ENCODE measurements around the gene MMP20.

MMP20 gene

GRCh38 chr11:102553835-102554282, 71.3 kb downstream of the MMP20 start:
- DNase-seq (ENCODE audit: low read depth, low spot score): no peak

- no peak for DNase-seq (ENCODE audit: low read depth, low spot score)
Observed at GRCh38 chr11:102552447-102553194, 72.5 kb downstream of the MMP20 start.

- no peak for DNase-seq (ENCODE audit: low read depth, low spot score)
Observed at GRCh38 chr11:102552020-102552419, 73.1 kb downstream of the MMP20 start.

GRCh38 chr11:102551169-102551781, 73.9 kb downstream of the MMP20 start:
- no peak for DNase-seq (ENCODE audit: low read depth, low spot score)

- no peak for DNase-seq (ENCODE audit: low read depth, low spot score)
Observed at GRCh38 chr11:102546923-102547471, 78.1 kb downstream of the MMP20 start.

- DNase-seq (ENCODE audit: low read depth, low spot score): no peak
Observed at GRCh38 chr11:102546427-102546826, 78.7 kb downstream of the MMP20 start.

- DNase-seq (ENCODE audit: low read depth, low spot score): no peak
Observed at GRCh38 chr11:102545701-102546100, 79.4 kb downstream of the MMP20 start.

- DNase-seq (ENCODE audit: low read depth, low spot score): no peak
Observed at GRCh38 chr11:102544594-102544993, 80.5 kb downstream of the MMP20 start.

- DNase-seq (ENCODE audit: low read depth, low spot score): no peak
Observed at GRCh38 chr11:102539567-102539966, 85.6 kb downstream of the MMP20 start.

- no peak for DNase-seq (ENCODE audit: low read depth, low spot score)
Observed at GRCh38 chr11:102538932-102539331, 86.2 kb downstream of the MMP20 start.

GRCh38 chr11:102534261-102534872, 90.8 kb downstream of the MMP20 start:
- no peak for DNase-seq (ENCODE audit: low read depth, low spot score)

GRCh38 chr11:102530558-102530957, 94.6 kb downstream of the MMP20 start, which contains the start of gene MMP7:
Gene MMP7 (minus strand): TSS chr11:102530747. CDS start chr11:102530700, 47 bp downstream.
- DNase-seq (ENCODE audit: low read depth, low spot score): no peak

GRCh38 chr11:102528618-102529017, 96.5 kb downstream of the MMP20 start:
- DNase-seq (ENCODE audit: low read depth, low spot score): no peak

- DNase-seq (ENCODE audit: low read depth, low spot score): no peak
Observed at GRCh38 chr11:102527684-102528083, 97.4 kb downstream of the MMP20 start.

GRCh38 chr11:102527041-102527440, 98.1 kb downstream of the MMP20 start:
- DNase-seq (ENCODE audit: low read depth, low spot score): no peak
